Pancreas (tissue), 10 donors: ENCODE results near the gene LIMD2. TPM values are rescaled to one million over a fixed set of nuclear protein-coding genes. Genes with fewer than 3 reads are reported as not detected.

ENCODE experiments used
- ATAC-seq, 4 donors: fragments of 200-7000 bp; cut with Tn5 transposase; one replicate each; pipeline versions ENCODE4 v1.8.0 to v1.9.1; 2020; ENCODE audit warnings: mild to moderate bottlenecking in 4 of 4, moderate library complexity in 4 of 4
- DNase-seq, 6 donors: peaks; one replicate each; pipeline ENCODE4 v3.0.0-alpha.2; 2020
- FAIRE-seq: peaks from 2 replicates; lab custom pipeline; 2012; peaks lifted over from hg19 to GRCh38; lab: Jason Lieb, UNC
- H3K27ac ChIP-seq, 4 donors: fragments of 200-600 bp; sonication (generic); 1 replicate in 3 of 4; 2 replicates in 1 of 4; pipeline versions ENCODE4 v1.5.0 to v1.8.0; 2020
- H3K27me3 ChIP-seq, 4 donors: fragments of 200-600 bp; one replicate each; pipeline ENCODE4 v1.8.0; 2021
- H3K36me3 ChIP-seq, 3 donors: fragments of 200-600 bp; sonication (generic) in 1 of 3; one replicate each; pipeline versions ENCODE4 v1.5.0 to v1.8.0; 2020 to 2021
- H3K4me1 ChIP-seq, 3 donors: fragments of 200-600 bp; one replicate each; pipeline ENCODE4 v1.8.0; 2021
- H3K4me3 ChIP-seq, 4 donors: fragments of 200-600 bp; sonication (generic) in 2 of 4; one replicate each; pipeline versions ENCODE4 v1.5.0 to v1.8.0; 2020 to 2021
- H3K9me3 ChIP-seq, 4 donors: fragments of 200-600 bp; one replicate each; pipeline ENCODE4 v1.8.0; 2021
- CTCF ChIP-seq, 4 donors: fragments of 200-600 bp; sonication (generic) in 3 of 4; IDR thresholded peaks; one replicate each; pipeline versions ENCODE4 v1.5.0 to v1.8.0; 2021; ENCODE audit warnings: antibody characterized with exemption in 4 of 4
- WGBS, 2 donors: extraction: QIAGEN DNeasy Blood & Tissue Kit; methylation state at CpG; one replicate each; pipeline ENCODE4 v1.1.7; 2013; 5-methylcytosine and 5-hydroxymethylcytosine counted together
- intact Hi-C, 3 donors: fragments of 100-400 bp; cut with DNase I; formaldehyde crosslinking; loops; one replicate each; pipeline versions ENCODE4 v1.11.1 to v1.14.2; 2022
- polyA plus RNA-seq, 2 donors: library from polyadenylated mRNA; stranded (reverse); fragments of 200-250 nt; gene quantifications; one replicate each; pipeline ENCODE4 v1.2.3, GENCODE V29; 2013
- total RNA-seq, 6 donors: library from RNA; stranded (reverse); fragmentation: NEBNext Ultra II Directional in 4 of 6; extraction: Animal tissue kit (Norgen Biotek cat#: 25700) in 4 of 6; gene quantifications; one replicate each; pipeline versions ENCODE4 v1.2.1 to v1.2.4, GENCODE V29; 2021 to 2023
- donor health status: healthy with polysubstance abuse.
- donor health status: DM: no; HTN: no; CAD: no; lungs with moderate emphysema.
- donor health status: DM: no; HTN: no; CAD: no.
- donor health status: control.
- donor health status: control.
- donor health status: Bipolar disorder and iron deficiency.
- donor health status: DM: yes; HTN: yes; CAD: no.
- donor health status: DM: no; HTN: no; CAD: no.
- donor health status: DM: no; HTN: no; CAD: no.
- donor health status: DM: yes; HTN: yes; CAD: no.

LIMD2 gene
- total and polyA plus RNA-seq, 8 donors: 1.4 to 16.6 (median 5.7) TPM

GRCh38 chr17:63705657-63706056 lies 5.7 kb upstream of the LIMD2 start:
- Histone ChIP-seq H3K36me3 (no peaks in the 10 kb centered on the region), H3K27ac (no peak overlapping the region), H3K4me1 (peaks cover 0 to 9% (median 5%) of the 10 kb centered on the region in 3 donors), H3K27me3 (no peaks in the 10 kb centered on the region), H3K4me3 (no peak overlapping the region), H3K9me3 (no peaks in the 10 kb centered on the region)
- 69 to 79% methylated on average over 3 of the region's 3 CpGs for WGBS, 2 donors
- ATAC-seq (no peak), FAIRE-seq (no peak), DNase-seq (no peak)
- no peak for TF ChIP-seq CTCF (IDR thresholded peaks at IDR 0.05)
- intact Hi-C loops: loop anchor here in 1 of 3 donors (10.0 kb wide), 1 partner anchor 271 kb away; no protein-coding TSS in a partner anchor

- no peak for TF ChIP-seq CTCF (IDR thresholded peaks at IDR 0.05)
- Histone ChIP-seq H3K36me3 (no peaks in the 10 kb centered on the region), H3K27ac (no peak overlapping the region), H3K27me3 (no peaks in the 10 kb centered on the region), H3K4me3 (no peak overlapping the region), H3K9me3 (no peaks in the 10 kb centered on the region), H3K4me1 (peaks cover 0 to 7% (median 5%) of the 10 kb centered on the region in 3 donors)
- no peak for ATAC-seq
- no peak for DNase-seq
- FAIRE-seq: no peak
- intact Hi-C loops: loop anchor here in 1 of 3 donors (10.0 kb wide), 1 partner anchor 270 kb away; no protein-coding TSS in a partner anchor
- 90 to 93% methylated on average over 9 of the region's 9 CpGs for WGBS, 2 donors
Measured at GRCh38 chr17:63704836-63705235, 4.9 kb upstream of the LIMD2 start.

DNA sequence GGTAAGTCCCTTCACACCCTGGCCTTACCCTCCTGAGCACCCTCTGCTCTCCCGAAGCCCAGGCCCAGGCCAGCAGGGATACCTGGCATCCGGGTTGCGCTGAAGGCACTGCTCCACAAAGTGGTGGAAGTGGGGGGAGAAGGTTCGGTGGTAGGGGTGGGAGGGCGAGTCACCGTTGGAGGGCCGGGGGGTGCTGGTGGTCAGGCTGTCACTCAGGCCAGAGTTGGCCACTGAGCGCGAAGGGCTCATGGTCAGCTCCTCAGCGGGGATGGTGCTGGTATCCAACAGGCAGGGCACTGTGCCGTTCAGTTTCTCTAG lies 4.3 kb upstream of the LIMD2 start:
- H3K27ac ChIP-seq: no peak overlapping the region
- H3K4me3 ChIP-seq: no peak overlapping the region
- ATAC-seq: no peak
- H3K27me3 ChIP-seq: no peaks in the 10 kb centered on the region
- DNase-seq: no peak
- no peak for TF ChIP-seq CTCF (IDR thresholded peaks at IDR 0.05)
- intact Hi-C loops: loop anchor here in 1 of 3 donors (10.0 kb wide), 1 partner anchor 269 kb away; no protein-coding TSS in a partner anchor
- 93 to 98% methylated on average over 10 to 11 of the region's 11 CpGs for WGBS, 2 donors
- peaks cover 0 to under 1% (median 0%) of the 10 kb centered on the region in 3 donors for H3K4me1 ChIP-seq
- H3K36me3 ChIP-seq: no peaks in the 10 kb centered on the region
- no peak for FAIRE-seq
- H3K9me3 ChIP-seq: no peaks in the 10 kb centered on the region

- no peaks in the 10 kb centered on the region for H3K4me1 ChIP-seq
- no peaks in the 10 kb centered on the region for H3K36me3 ChIP-seq
- WGBS, 2 donors: 92 to 93% methylated on average over 16 of the region's 16 CpGs
- H3K4me3 ChIP-seq: no peak overlapping the region
- H3K27ac ChIP-seq: no peak overlapping the region
- intact Hi-C loops: loop anchor here in 1 of 3 donors (10.0 kb wide), 1 partner anchor 269 kb away; no protein-coding TSS in a partner anchor
- TF ChIP-seq CTCF (IDR thresholded peaks at IDR 0.05): no peak
- ATAC-seq (no peak), FAIRE-seq (no peak), DNase-seq (no peak)
- no peaks in the 10 kb centered on the region for H3K9me3 ChIP-seq
- no peaks in the 10 kb centered on the region for H3K27me3 ChIP-seq
Measured at GRCh38 chr17:63703556-63704258, 3.8 kb upstream of the LIMD2 start.

DNA sequence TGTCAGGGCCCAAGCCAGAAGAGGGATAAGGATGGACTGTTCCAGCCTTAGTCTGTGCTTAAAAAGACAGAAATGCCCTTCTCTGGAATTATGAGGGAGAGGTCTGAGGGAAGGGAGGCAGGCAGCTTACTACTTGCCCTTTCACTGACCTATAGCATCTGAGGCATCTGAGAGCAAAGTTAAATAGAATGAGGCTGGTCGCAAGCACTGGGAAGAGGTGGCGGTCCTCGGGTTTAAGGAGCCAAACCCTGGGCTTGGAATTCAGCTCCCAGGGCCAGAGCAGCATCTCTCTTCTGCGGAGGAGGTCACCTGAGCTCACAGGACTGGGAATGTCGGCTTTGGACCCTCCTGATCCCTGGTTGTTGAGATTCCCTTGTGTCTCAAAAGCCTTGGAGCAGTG lies 3.1 kb upstream of the LIMD2 start:
- Histone ChIP-seq H3K27ac (no peak overlapping the region), H3K4me1 (no peaks in the 10 kb centered on the region)

More for the DNA sequence above, 3.1 kb upstream of the LIMD2 start:
- ATAC-seq (no peak), FAIRE-seq (no peak), DNase-seq (no peak)
- Histone ChIP-seq H3K36me3 (no peaks in the 10 kb centered on the region), H3K27me3 (no peaks in the 10 kb centered on the region), H3K9me3 (no peaks in the 10 kb centered on the region), H3K4me3 (no peak overlapping the region)
- intact Hi-C loops: loop anchor here in 1 of 3 donors (10.0 kb wide), 1 partner anchor 268 kb away; no protein-coding TSS in a partner anchor
- WGBS, 2 donors: 80 to 88% methylated on average over 5 of the region's 5 CpGs
- no peak for TF ChIP-seq CTCF (IDR thresholded peaks at IDR 0.05)
